Activated CD4-positive, CD25-positive, alpha-beta regulatory T cell treated with anti-CD3 and anti-CD28 coated beads, Interleukin-2, amount 50 U/mL, for 24 hours (primary cell): ENCODE results near the gene GATAD1.
"Not testable (repeated sequence)": the region's sequence is repeated elsewhere in the genome, so short reads cannot be mapped to it uniquely, and the experiment has no call there.

ENCODE experiments used
- ATAC-seq, 2 donors: fragments of 150-1000 bp; cut with Tn5 transposase; one replicate each; pipeline ENCODE4 v1.10.0; 2021; ENCODE audit warnings: mild to moderate bottlenecking in 1 of 2, moderate library complexity in 1 of 2

The GATAD1 gene

GRCh38 chr7:92483624-92484023 is 36.3 kb downstream of the GATAD1 start:
- not testable (repeated sequence) for ATAC-seq

GRCh38 chr7:92484226-92484625 is 36.9 kb downstream of the GATAD1 start:
- not testable (repeated sequence) for ATAC-seq

GRCh38 chr7:92485267-92485892 is 38.1 kb downstream of the GATAD1 start:
- ATAC-seq: no peak

GRCh38 chr7:92485974-92486373 is 38.7 kb downstream of the GATAD1 start:
- no peak for ATAC-seq

GRCh38 chr7:92487804-92488203 is 40.5 kb downstream of the GATAD1 start:
- ATAC-seq: no peak

- ATAC-seq: no peak
These were observed 42.4 kb downstream of the GATAD1 start for GRCh38 chr7:92489634-92490033.

GRCh38 chr7:92496876-92497275 is 49.6 kb downstream of the GATAD1 start:
- ATAC-seq: no peak

GRCh38 chr7:92498557-92498956 is 51.3 kb downstream of the GATAD1 start:
- no peak for ATAC-seq

- no peak for ATAC-seq
These were observed 56.5 kb downstream of the GATAD1 start for GRCh38 chr7:92503767-92504166.

GRCh38 chr7:92504563-92504962 is 57.3 kb downstream of the GATAD1 start:
- no peak for ATAC-seq

- no peak for ATAC-seq
These were observed 59.1 kb downstream of the GATAD1 start for GRCh38 chr7:92506363-92506762.

GRCh38 chr7:92508946-92509345 is 61.7 kb downstream of the GATAD1 start:
- ATAC-seq: no peak
